OCI-LY1 (cell line): ENCODE data around the gene DNMBP.

Experiments
- CTCF ChIP-seq: fragments of 200-600 bp; sonication (generic), shearing (Covaris generic); IDR thresholded peaks from 2 replicates; pipeline ENCODE4 v1.5.1; 2017; ENCODE audit warnings: mild to moderate bottlenecking, antibody characterized with exemption, low read length, moderate library complexity, mixed read lengths
- EZH2 ChIP-seq: fragments of 200-600 bp; sonication (generic), shearing (Covaris generic); IDR thresholded peaks from 2 replicates; pipeline ENCODE4 v1.8.0; 2017; ENCODE audit warnings: borderline replicate concordance, mixed run types, mild to moderate bottlenecking, antibody characterized with exemption, low read length, moderate library complexity, mixed read lengths

GRCh38 chr10:99943908-99944307, 65.8 kb downstream of the DNMBP start:
- TF ChIP-seq CTCF (no peak), EZH2 (no peak)
